Measurements from ENCODE around the gene LRMDA. TPM values are rescaled to one million over a fixed set of nuclear protein-coding genes. Genes with fewer than 3 reads are reported as not detected.

LRMDA gene
- total and polyA plus RNA-seq, 2 of the 8 experiments (the other 6 are each of a cell fraction or from before 2014, with no cell fraction given): 0.86 to 2.8 TPM

DNA sequence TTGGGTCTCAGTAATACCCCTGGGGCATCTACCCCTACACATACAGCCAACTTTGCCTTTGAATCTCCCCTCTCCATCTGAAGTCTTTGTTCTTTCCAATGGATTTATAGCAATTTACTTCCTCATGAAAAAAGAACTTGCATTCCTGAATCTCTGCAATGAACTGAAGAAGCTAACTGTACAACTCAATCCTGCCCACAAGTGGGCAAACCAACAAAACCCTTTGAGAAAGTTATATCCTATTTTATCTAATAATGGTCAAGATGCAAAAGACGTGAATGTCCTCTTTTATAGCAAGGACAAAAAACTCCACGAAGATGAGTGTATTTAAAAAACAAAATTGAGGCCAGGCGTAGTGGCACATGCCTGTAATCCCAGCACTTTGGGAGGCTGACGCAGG, 991.3 kb downstream of the LRMDA start (continued):
- TF ChIP-seq, protein P1, sequence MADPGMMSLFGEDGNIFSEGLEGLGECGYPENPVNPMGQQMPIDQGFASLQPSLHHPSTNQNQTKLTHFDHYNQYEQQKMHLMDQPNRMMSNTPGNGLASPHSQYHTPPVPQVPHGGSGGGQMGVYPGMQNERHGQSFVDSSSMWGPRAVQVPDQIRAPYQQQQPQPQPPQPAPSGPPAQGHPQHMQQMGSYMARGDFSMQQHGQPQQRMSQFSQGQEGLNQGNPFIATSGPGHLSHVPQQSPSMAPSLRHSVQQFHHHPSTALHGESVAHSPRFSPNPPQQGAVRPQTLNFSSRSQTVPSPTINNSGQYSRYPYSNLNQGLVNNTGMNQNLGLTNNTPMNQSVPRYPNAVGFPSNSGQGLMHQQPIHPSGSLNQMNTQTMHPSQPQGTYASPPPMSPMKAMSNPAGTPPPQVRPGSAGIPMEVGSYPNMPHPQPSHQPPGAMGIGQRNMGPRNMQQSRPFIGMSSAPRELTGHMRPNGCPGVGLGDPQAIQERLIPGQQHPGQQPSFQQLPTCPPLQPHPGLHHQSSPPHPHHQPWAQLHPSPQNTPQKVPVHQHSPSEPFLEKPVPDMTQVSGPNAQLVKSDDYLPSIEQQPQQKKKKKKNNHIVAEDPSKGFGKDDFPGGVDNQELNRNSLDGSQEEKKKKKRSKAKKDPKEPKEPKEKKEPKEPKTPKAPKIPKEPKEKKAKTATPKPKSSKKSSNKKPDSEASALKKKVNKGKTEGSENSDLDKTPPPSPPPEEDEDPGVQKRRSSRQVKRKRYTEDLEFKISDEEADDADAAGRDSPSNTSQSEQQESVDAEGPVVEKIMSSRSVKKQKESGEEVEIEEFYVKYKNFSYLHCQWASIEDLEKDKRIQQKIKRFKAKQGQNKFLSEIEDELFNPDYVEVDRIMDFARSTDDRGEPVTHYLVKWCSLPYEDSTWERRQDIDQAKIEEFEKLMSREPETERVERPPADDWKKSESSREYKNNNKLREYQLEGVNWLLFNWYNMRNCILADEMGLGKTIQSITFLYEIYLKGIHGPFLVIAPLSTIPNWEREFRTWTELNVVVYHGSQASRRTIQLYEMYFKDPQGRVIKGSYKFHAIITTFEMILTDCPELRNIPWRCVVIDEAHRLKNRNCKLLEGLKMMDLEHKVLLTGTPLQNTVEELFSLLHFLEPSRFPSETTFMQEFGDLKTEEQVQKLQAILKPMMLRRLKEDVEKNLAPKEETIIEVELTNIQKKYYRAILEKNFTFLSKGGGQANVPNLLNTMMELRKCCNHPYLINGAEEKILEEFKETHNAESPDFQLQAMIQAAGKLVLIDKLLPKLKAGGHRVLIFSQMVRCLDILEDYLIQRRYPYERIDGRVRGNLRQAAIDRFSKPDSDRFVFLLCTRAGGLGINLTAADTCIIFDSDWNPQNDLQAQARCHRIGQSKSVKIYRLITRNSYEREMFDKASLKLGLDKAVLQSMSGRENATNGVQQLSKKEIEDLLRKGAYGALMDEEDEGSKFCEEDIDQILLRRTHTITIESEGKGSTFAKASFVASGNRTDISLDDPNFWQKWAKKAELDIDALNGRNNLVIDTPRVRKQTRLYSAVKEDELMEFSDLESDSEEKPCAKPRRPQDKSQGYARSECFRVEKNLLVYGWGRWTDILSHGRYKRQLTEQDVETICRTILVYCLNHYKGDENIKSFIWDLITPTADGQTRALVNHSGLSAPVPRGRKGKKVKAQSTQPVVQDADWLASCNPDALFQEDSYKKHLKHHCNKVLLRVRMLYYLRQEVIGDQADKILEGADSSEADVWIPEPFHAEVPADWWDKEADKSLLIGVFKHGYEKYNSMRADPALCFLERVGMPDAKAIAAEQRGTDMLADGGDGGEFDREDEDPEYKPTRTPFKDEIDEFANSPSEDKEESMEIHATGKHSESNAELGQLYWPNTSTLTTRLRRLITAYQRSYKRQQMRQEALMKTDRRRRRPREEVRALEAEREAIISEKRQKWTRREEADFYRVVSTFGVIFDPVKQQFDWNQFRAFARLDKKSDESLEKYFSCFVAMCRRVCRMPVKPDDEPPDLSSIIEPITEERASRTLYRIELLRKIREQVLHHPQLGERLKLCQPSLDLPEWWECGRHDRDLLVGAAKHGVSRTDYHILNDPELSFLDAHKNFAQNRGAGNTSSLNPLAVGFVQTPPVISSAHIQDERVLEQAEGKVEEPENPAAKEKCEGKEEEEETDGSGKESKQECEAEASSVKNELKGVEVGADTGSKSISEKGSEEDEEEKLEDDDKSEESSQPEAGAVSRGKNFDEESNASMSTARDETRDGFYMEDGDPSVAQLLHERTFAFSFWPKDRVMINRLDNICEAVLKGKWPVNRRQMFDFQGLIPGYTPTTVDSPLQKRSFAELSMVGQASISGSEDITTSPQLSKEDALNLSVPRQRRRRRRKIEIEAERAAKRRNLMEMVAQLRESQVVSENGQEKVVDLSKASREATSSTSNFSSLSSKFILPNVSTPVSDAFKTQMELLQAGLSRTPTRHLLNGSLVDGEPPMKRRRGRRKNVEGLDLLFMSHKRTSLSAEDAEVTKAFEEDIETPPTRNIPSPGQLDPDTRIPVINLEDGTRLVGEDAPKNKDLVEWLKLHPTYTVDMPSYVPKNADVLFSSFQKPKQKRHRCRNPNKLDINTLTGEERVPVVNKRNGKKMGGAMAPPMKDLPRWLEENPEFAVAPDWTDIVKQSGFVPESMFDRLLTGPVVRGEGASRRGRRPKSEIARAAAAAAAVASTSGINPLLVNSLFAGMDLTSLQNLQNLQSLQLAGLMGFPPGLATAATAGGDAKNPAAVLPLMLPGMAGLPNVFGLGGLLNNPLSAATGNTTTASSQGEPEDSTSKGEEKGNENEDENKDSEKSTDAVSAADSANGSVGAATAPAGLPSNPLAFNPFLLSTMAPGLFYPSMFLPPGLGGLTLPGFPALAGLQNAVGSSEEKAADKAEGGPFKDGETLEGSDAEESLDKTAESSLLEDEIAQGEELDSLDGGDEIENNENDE (IDR thresholded peaks at IDR 0.05; ENCODE audit: insufficient replicate concordance, low read length): no peak
- TF ChIP-seq POLR2A (IDR thresholded peaks at IDR 0.05; ENCODE audit: control extremely low read depth in 1 of 2, low read depth in 2 of 2, low read length in 2 of 2) (no peak), SUZ12 (IDR thresholded peaks at IDR 0.05; ENCODE audit: low read length) (no peak), CHD2 (IDR thresholded peaks at IDR 0.05; ENCODE audit: low read length) (no peak), SP1 (IDR thresholded peaks at IDR 0.05; ENCODE audit: low read depth, low read length) (no peak), RAD21 (IDR thresholded peaks at IDR 0.05 in 1 of 2, conservative IDR thresholded peaks at IDR 0.05 in 1 of 2; ENCODE audit: low read depth in 2 of 2, low read length in 2 of 2) (no peak), SIN3A (conservative IDR thresholded peaks at IDR 0.05 in 1 of 2, IDR thresholded peaks at IDR 0.05 in 1 of 2; ENCODE audit: low read depth in 1 of 2, low read length in 2 of 2) (no peak), CREB1 (IDR thresholded peaks at IDR 0.05) (no peak), NRF1 (IDR thresholded peaks at IDR 0.05; ENCODE audit: low read depth, low read length) (no peak), TEAD4 (IDR thresholded peaks at IDR 0.05; ENCODE audit: low read depth, low read length) (no peak), SRF (IDR thresholded peaks at IDR 0.05; ENCODE audit: low read depth, low read length) (no peak)
- TF ChIP-seq, protein P2, sequence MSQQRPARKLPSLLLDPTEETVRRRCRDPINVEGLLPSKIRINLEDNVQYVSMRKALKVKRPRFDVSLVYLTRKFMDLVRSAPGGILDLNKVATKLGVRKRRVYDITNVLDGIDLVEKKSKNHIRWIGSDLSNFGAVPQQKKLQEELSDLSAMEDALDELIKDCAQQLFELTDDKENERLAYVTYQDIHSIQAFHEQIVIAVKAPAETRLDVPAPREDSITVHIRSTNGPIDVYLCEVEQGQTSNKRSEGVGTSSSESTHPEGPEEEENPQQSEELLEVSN (IDR thresholded peaks at IDR 0.05): no peak
